K562 (cell line): ENCODE results near the gene MICU1. TPM values are rescaled to one million over a fixed set of nuclear protein-coding genes. Genes with fewer than 3 reads are reported as not detected.

Experiments used
- BDP1 ChIP-seq: IDR thresholded peaks from 3 replicates; pipeline ENCODE4 v1.6.1; 2011; ENCODE audit not compliant: insufficient read length, insufficient read depth
- CBFA2T2 ChIP-seq: fragments of 450-650 bp; conservative IDR thresholded peaks from 2 replicates; pipeline ENCODE4 v1.6.1; 2017; ENCODE audit warnings: mild to moderate bottlenecking
- HNRNPK ChIP-seq: fragments of 200-400 bp; formaldehyde crosslinking; IDR thresholded peaks from one replicate; pipeline ENCODE4 v1.6.1; 2018; ENCODE audit warnings: mild to moderate bottlenecking, low read depth, low read length; ENCODE audit not compliant: poor library complexity, severe bottlenecking
- MAFG ChIP-seq: fragments of 450-650 bp; conservative IDR thresholded peaks from 2 replicates; pipeline ENCODE4 v1.6.1; 2016; ENCODE audit warnings: missing genetic modification characterization, missing compliant biosample characterization
- MBD1 ChIP-seq: fragments of 250-450 bp; sonication (Bioruptor Pico); IDR thresholded peaks from 2 replicates; pipeline ENCODE4 v1.8.0; 2022; ENCODE audit warnings: inconsistent platforms
- NFIX ChIP-seq: fragments of 250-450 bp; sonication (Bioruptor Pico); IDR thresholded peaks from 2 replicates; pipeline ENCODE4 v1.4.0; 2020; ENCODE audit warnings: low read depth, mild to moderate bottlenecking, moderate library complexity
- ZFP36 ChIP-seq: fragments of 150-350 bp; IDR thresholded peaks from 2 replicates; pipeline ENCODE4 v1.6.1; 2018; ENCODE audit warnings: low read length, low read depth; ENCODE audit not compliant: partially characterized antibody
- ZNF57 ChIP-seq: fragments of 450-650 bp; formaldehyde crosslinking; IDR thresholded peaks from 2 replicates; pipeline ENCODE4 v1.4.0; 2020; ENCODE audit warnings: mild to moderate bottlenecking, moderate library complexity
- ZNF584 ChIP-seq: fragments of 200-800 bp; sonication (Bioruptor generic); IDR thresholded peaks from 2 replicates; pipeline ENCODE4 v1.6.1; 2016; ENCODE audit warnings: low read depth, mild to moderate bottlenecking, missing genetic modification characterization, missing compliant biosample characterization
- ZNF785 ChIP-seq: fragments of 250-450 bp; sonication (Bioruptor Pico); IDR thresholded peaks from 2 replicates; pipeline ENCODE4 v1.4.0; 2020; ENCODE audit warnings: mild to moderate bottlenecking
- ZNF830 ChIP-seq: fragments of 250-450 bp; sonication (Bioruptor Pico); IDR thresholded peaks from 2 replicates; pipeline ENCODE4 v1.5.0; 2021; ENCODE audit warnings: mild to moderate bottlenecking
- polyA plus RNA-seq, 8 experiments: library from polyadenylated mRNA; depleted of rRNA in 4 of 8; stranded (reverse) in 5 of 8; unstranded in 3 of 8; fragments of >200 nt; fragmentation: Nextera tagmentation in 2 of 8; fragmentation: Illumina TruSeq in 1 of 8; extraction: Ambion mirVana in 2 of 8; extraction: Trizol in 1 of 8; gene quantifications; 2 replicates each; pipeline versions ENCODE4 v1.2.1 to v1.2.3, GENCODE V29; 2011 to 2014; ENCODE audit warnings: inconsistent platforms in 1 of 8, missing spikeins in 1 of 8
- total RNA-seq, 7 experiments: library from RNA; depleted of rRNA in 6 of 7; stranded (reverse); fragments of >200 nt in 6 of 7; fragmentation: Illumina TruSeq in 2 of 7; extraction: Trizol in 2 of 7; gene quantifications; 2 replicates each; pipeline versions ENCODE4 v1.2.1 to v1.2.3, GENCODE V29; 2011 to 2021; ENCODE audit warnings: low replicate concordance in 1 of 7
- TF ChIP-seq, protein P1 (sequence below): fragments of 150-350 bp; conservative IDR thresholded peaks from 2 replicates; pipeline ENCODE4 v1.6.1; 2014; ENCODE audit warnings: low read length
- TF ChIP-seq, protein P2 (sequence below), 2 experiments: fragments of 450-650 bp; formaldehyde crosslinking in 1 of 2; IDR thresholded peaks; 2 replicates each; pipeline versions ENCODE4 v1.4.0 to v1.6.1; 2014 to 2020; ENCODE audit warnings: mild to moderate bottlenecking in 2 of 2, borderline replicate concordance in 1 of 2, low read depth in 1 of 2

MICU1 gene
- total and polyA plus RNA-seq, 9 of the 15 experiments (the other 6 are each of a cell fraction or from before 2014, with no cell fraction given) = 29.3 to 76.8 (median 48.4) TPM

DNA sequence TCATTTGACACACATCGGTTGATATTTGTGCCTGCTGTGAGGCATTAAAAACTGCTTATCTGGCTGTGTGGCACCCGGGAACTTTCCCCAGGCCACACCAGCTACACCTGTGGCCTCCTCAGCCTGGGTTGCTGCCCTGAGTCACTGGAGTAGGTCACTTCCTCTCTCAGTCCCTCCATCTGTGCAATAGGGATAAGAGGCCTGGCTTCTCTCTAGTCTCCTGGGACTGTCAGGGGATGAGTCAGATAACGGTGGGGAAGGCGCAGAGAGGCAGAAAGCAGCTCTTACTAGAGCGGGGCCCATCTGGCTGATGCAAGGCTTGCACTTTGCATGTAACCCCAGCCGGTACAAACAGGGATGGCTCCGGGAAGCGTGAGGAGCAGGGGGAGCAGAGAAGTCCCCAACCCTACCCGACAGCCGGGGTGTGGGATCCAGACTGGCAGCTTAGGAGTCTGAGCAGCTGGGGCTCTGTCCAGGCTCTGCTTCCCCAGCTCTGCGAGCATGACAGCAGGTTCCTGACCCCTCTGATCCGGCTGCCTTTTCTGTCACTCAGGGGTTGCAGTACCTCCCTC lies 305.1 kb downstream of the MICU1 start (continued):
- TF ChIP-seq MBD1 (CRISPR knock-in tag) (no peak), CBFA2T2 (peak; percentile 100), MAFG (peak; percentile 93), ZNF57 (CRISPR knock-in tag) (peak; percentile 49; the same call in 1 of the 2 replicates), ZNF830 (CRISPR knock-in tag) (peak; percentile 80; the same call in 1 of the 2 replicates), ZNF584 (CRISPR knock-in tag) (peak; percentile 90), HNRNPK (no peak), ZNF785 (CRISPR knock-in tag) (no peak), ZFP36 (peak; percentile 68), BDP1 (no peak), NFIX (CRISPR knock-in tag) (0 out of 2 replicates have a peak, but pooled peaks have one; percentile 19)
- TF ChIP-seq, protein P1, sequence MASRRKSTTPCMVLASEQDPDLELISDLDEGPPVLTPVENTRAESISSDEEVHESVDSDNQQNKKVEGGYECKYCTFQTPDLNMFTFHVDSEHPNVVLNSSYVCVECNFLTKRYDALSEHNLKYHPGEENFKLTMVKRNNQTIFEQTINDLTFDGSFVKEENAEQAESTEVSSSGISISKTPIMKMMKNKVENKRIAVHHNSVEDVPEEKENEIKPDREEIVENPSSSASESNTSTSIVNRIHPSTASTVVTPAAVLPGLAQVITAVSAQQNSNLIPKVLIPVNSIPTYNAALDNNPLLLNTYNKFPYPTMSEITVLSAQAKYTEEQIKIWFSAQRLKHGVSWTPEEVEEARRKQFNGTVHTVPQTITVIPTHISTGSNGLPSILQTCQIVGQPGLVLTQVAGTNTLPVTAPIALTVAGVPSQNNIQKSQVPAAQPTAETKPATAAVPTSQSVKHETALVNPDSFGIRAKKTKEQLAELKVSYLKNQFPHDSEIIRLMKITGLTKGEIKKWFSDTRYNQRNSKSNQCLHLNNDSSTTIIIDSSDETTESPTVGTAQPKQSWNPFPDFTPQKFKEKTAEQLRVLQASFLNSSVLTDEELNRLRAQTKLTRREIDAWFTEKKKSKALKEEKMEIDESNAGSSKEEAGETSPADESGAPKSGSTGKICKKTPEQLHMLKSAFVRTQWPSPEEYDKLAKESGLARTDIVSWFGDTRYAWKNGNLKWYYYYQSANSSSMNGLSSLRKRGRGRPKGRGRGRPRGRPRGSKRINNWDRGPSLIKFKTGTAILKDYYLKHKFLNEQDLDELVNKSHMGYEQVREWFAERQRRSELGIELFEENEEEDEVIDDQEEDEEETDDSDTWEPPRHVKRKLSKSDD = no peak; the same call in 1 of the 2 replicates
- TF ChIP-seq, protein P2, sequence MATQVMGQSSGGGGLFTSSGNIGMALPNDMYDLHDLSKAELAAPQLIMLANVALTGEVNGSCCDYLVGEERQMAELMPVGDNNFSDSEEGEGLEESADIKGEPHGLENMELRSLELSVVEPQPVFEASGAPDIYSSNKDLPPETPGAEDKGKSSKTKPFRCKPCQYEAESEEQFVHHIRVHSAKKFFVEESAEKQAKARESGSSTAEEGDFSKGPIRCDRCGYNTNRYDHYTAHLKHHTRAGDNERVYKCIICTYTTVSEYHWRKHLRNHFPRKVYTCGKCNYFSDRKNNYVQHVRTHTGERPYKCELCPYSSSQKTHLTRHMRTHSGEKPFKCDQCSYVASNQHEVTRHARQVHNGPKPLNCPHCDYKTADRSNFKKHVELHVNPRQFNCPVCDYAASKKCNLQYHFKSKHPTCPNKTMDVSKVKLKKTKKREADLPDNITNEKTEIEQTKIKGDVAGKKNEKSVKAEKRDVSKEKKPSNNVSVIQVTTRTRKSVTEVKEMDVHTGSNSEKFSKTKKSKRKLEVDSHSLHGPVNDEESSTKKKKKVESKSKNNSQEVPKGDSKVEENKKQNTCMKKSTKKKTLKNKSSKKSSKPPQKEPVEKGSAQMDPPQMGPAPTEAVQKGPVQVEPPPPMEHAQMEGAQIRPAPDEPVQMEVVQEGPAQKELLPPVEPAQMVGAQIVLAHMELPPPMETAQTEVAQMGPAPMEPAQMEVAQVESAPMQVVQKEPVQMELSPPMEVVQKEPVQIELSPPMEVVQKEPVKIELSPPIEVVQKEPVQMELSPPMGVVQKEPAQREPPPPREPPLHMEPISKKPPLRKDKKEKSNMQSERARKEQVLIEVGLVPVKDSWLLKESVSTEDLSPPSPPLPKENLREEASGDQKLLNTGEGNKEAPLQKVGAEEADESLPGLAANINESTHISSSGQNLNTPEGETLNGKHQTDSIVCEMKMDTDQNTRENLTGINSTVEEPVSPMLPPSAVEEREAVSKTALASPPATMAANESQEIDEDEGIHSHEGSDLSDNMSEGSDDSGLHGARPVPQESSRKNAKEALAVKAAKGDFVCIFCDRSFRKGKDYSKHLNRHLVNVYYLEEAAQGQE (IDR thresholded peaks at IDR 0.05; ENCODE audit: borderline replicate concordance) = peak; percentile 99
- TF ChIP-seq, protein P2 (CRISPR knock-in tag; IDR thresholded peaks at IDR 0.05; ENCODE audit: low read depth) = 0 out of 2 replicates have a peak, but pooled peaks have one; percentile 67
